GM12878 (cell line): ENCODE results near the gene HSPA12A.

ENCODE experiments used
- CREB1 ChIP-seq: IDR thresholded peaks from 2 replicates; pipeline ENCODE4 v1.6.1; 2012; ENCODE audit warnings: low read depth, mild to moderate bottlenecking, inconsistent platforms
- EED ChIP-seq: sonication (generic); IDR thresholded peaks from 2 replicates; pipeline ENCODE4 v1.6.1; 2016; ENCODE audit warnings: antibody characterized with exemption, low read depth
- TF ChIP-seq, protein P1 (sequence below), 3 experiments: IDR thresholded peaks in 2 of 3; conservative IDR thresholded peaks in 1 of 3; 2 replicates each; pipeline ENCODE4 v1.5.1; 2011; ENCODE audit warnings: low read depth in 3 of 3, low read length in 3 of 3, mild to moderate bottlenecking in 3 of 3, control low read depth in 2 of 3, moderate library complexity in 2 of 3, inconsistent platforms in 1 of 3, mixed read lengths in 1 of 3; ENCODE audit not compliant: control insufficient read depth in 2 of 3, insufficient read depth in 1 of 3; ENCODE audit errors: extremely low read depth in 1 of 3
- TF ChIP-seq, protein P2 (sequence below): fragments of 450-650 bp; IDR thresholded peaks from 2 replicates; pipeline ENCODE4 v1.6.1; 2014; ENCODE audit warnings: mild to moderate bottlenecking

DNA sequence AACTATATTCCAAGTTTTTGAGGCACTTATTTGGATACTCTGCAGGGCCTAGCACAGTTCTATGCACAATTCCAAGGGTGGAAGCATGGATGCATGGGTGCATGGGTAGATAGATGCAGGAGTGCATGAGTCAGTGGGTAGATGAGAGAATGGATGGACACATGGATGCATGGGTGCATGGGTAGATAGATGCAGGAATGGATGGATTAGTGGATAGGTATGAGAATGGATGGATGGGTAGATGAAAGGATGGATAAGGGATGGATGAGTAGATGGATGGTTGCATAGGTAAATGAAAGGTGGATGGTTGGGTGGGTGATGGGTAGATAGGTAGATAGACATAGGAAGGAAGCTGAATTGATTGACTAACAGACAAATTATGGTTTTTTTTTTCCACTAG lies 106.0 kb downstream of the HSPA12A start:
- TF ChIP-seq CREB1 (no peak), EED (no peak)
- TF ChIP-seq, protein P1, sequence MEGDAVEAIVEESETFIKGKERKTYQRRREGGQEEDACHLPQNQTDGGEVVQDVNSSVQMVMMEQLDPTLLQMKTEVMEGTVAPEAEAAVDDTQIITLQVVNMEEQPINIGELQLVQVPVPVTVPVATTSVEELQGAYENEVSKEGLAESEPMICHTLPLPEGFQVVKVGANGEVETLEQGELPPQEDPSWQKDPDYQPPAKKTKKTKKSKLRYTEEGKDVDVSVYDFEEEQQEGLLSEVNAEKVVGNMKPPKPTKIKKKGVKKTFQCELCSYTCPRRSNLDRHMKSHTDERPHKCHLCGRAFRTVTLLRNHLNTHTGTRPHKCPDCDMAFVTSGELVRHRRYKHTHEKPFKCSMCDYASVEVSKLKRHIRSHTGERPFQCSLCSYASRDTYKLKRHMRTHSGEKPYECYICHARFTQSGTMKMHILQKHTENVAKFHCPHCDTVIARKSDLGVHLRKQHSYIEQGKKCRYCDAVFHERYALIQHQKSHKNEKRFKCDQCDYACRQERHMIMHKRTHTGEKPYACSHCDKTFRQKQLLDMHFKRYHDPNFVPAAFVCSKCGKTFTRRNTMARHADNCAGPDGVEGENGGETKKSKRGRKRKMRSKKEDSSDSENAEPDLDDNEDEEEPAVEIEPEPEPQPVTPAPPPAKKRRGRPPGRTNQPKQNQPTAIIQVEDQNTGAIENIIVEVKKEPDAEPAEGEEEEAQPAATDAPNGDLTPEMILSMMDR (IDR thresholded peaks at IDR 0.05 in 2 of 3, conservative IDR thresholded peaks at IDR 0.05 in 1 of 3; ENCODE audit: control insufficient read depth in 2 of 3, extremely low read depth in 1 of 3, insufficient read depth in 1 of 3, low read depth in 3 of 3, low read length in 3 of 3), result no peak
- TF ChIP-seq, protein P2, sequence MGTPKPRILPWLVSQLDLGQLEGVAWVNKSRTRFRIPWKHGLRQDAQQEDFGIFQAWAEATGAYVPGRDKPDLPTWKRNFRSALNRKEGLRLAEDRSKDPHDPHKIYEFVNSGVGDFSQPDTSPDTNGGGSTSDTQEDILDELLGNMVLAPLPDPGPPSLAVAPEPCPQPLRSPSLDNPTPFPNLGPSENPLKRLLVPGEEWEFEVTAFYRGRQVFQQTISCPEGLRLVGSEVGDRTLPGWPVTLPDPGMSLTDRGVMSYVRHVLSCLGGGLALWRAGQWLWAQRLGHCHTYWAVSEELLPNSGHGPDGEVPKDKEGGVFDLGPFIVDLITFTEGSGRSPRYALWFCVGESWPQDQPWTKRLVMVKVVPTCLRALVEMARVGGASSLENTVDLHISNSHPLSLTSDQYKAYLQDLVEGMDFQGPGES, result no peak
